Dendritic cell treated with granulocyte-macrophage colony-stimulating factor and Interleukin-4, amounts not matched to agents 40 ng/mL and 50 ng/mL, for 4 days (primary cell): ENCODE data around the gene SEM1.
"Not testable (repeated sequence)": the region's sequence is repeated elsewhere in the genome, so short reads cannot be mapped to it uniquely, and the experiment has no call there.

Experiments
- H3K27ac Mint-ChIP-seq: one replicate; pipeline ENCODE4 v1.8.0; 2022; ENCODE audit warnings: mild to moderate bottlenecking, mixed read lengths
- H3K27me3 Mint-ChIP-seq: one replicate; pipeline ENCODE4 v1.8.0; 2022; ENCODE audit warnings: mild to moderate bottlenecking, mixed read lengths
- H3K36me3 Mint-ChIP-seq: one replicate; pipeline ENCODE4 v1.8.0; 2022; ENCODE audit warnings: low read depth, mixed read lengths
- H3K4me1 Mint-ChIP-seq: one replicate; pipeline ENCODE4 v1.8.0; 2022; ENCODE audit warnings: low read depth, mixed read lengths
- H3K4me3 Mint-ChIP-seq: one replicate; pipeline ENCODE4 v1.8.0; 2022; ENCODE audit warnings: mild to moderate bottlenecking, moderate library complexity, mixed read lengths
- H3K9me3 Mint-ChIP-seq: one replicate; pipeline ENCODE4 v1.8.0; 2022; ENCODE audit warnings: mixed read lengths
- intact Hi-C: fragments of 100-400 bp; cut with micrococcal nuclease; formaldehyde crosslinking; loops from one replicate; pipeline ENCODE4 v1.15.0; 2022

The SEM1 gene

GRCh38 chr7:96709381-96710228 is at the start of gene SEM1:
Gene SEM1, minus strand, starts transcription at chr7:96709846. Its CDS starts 83 bp downstream, at chr7:96709763.
- intact Hi-C loops, result loop anchor here (10.0 kb wide), 1 partner anchor 395 kb away; no protein-coding TSS in a partner anchor

GRCh38 chr7:96757880-96758279 is 48.2 kb upstream of the SEM1 start:
- H3K9me3 Mint-ChIP-seq, result peaks cover 22% of the 10 kb centered on the region
- H3K36me3 Mint-ChIP-seq, H3K27ac Mint-ChIP-seq, H3K27me3 Mint-ChIP-seq, H3K4me3 Mint-ChIP-seq, intact Hi-C loops, H3K4me1 Mint-ChIP-seq: not testable (repeated sequence)

More at GRCh38 chr7:96709381-96710228, at the start of gene SEM1:
- Mint-ChIP-seq H3K4me3 (peak within 1 kb of the TSS; percentile 99), H3K27ac (peak within 1 kb of the TSS; percentile 95), H3K27me3 (peaks cover 16% of the 10 kb centered on the region), H3K36me3 (peaks cover 34% of the 10 kb centered on the region), H3K4me1 (peaks cover 6% of the 10 kb centered on the region), H3K9me3 (peaks cover 29% of the 10 kb centered on the region)

- H3K27ac Mint-ChIP-seq, result no peak overlapping the region
Observed at GRCh38 chr7:96747418-96747940, 37.8 kb upstream of the SEM1 start.

GRCh38 chr7:96740130-96740529 is 30.5 kb upstream of the SEM1 start:
- H3K9me3 Mint-ChIP-seq, result no peaks in the 10 kb centered on the region
- no peaks in the 10 kb centered on the region for H3K36me3 Mint-ChIP-seq
- H3K27ac Mint-ChIP-seq, result no peak overlapping the region
- intact Hi-C loops, result no loop called here
- H3K4me1 Mint-ChIP-seq, result no peaks in the 10 kb centered on the region
- H3K4me3 Mint-ChIP-seq, result no peak overlapping the region
- H3K27me3 Mint-ChIP-seq, result peaks cover 5% of the 10 kb centered on the region

More at GRCh38 chr7:96747418-96747940, 37.8 kb upstream of the SEM1 start:
- no peak overlapping the region for H3K4me3 Mint-ChIP-seq
- peaks cover 1% of the 10 kb centered on the region for H3K27me3 Mint-ChIP-seq
- H3K36me3 Mint-ChIP-seq, result no peaks in the 10 kb centered on the region
- H3K4me1 Mint-ChIP-seq, result no peaks in the 10 kb centered on the region
- intact Hi-C loops, result no loop called here
- H3K9me3 Mint-ChIP-seq, result peaks cover 9% of the 10 kb centered on the region

GRCh38 chr7:96739609-96740008 is 30.0 kb upstream of the SEM1 start:
- Mint-ChIP-seq H3K27ac (no peak overlapping the region), H3K9me3 (no peaks in the 10 kb centered on the region), H3K4me1 (no peaks in the 10 kb centered on the region), H3K4me3 (no peak overlapping the region), H3K36me3 (no peaks in the 10 kb centered on the region), H3K27me3 (peaks cover 5% of the 10 kb centered on the region)
- intact Hi-C loops, result no loop called here

GRCh38 chr7:96739167-96739566 is 29.5 kb upstream of the SEM1 start:
- H3K36me3 Mint-ChIP-seq, result no peaks in the 10 kb centered on the region
- intact Hi-C loops, result no loop called here
- peaks cover 5% of the 10 kb centered on the region for H3K27me3 Mint-ChIP-seq
- H3K9me3 Mint-ChIP-seq, result no peaks in the 10 kb centered on the region
- no peak overlapping the region for H3K4me3 Mint-ChIP-seq
- H3K27ac Mint-ChIP-seq, result no peak overlapping the region
- H3K4me1 Mint-ChIP-seq, result no peaks in the 10 kb centered on the region

GRCh38 chr7:96738705-96739104 is 29.1 kb upstream of the SEM1 start:
- Mint-ChIP-seq H3K27ac (no peak overlapping the region), H3K36me3 (no peaks in the 10 kb centered on the region), H3K4me3 (no peak overlapping the region), H3K27me3 (peaks cover 5% of the 10 kb centered on the region), H3K9me3 (no peaks in the 10 kb centered on the region), H3K4me1 (no peaks in the 10 kb centered on the region)
- intact Hi-C loops, result no loop called here

GRCh38 chr7:96737545-96738050 is 28.0 kb upstream of the SEM1 start:
- intact Hi-C loops, result no loop called here
- Mint-ChIP-seq H3K27me3 (peaks cover 5% of the 10 kb centered on the region), H3K4me1 (no peaks in the 10 kb centered on the region), H3K36me3 (no peaks in the 10 kb centered on the region), H3K9me3 (no peaks in the 10 kb centered on the region), H3K4me3 (no peak overlapping the region), H3K27ac (no peak overlapping the region)

- Mint-ChIP-seq H3K4me1 (no peaks in the 10 kb centered on the region), H3K9me3 (no peaks in the 10 kb centered on the region), H3K36me3 (no peaks in the 10 kb centered on the region), H3K27me3 (peaks cover 1% of the 10 kb centered on the region), H3K4me3 (no peak overlapping the region), H3K27ac (no peak overlapping the region)
- intact Hi-C loops, result no loop called here
Observed at GRCh38 chr7:96734343-96734742, 24.7 kb upstream of the SEM1 start.

- Mint-ChIP-seq H3K27me3 (peaks cover 1% of the 10 kb centered on the region), H3K9me3 (no peaks in the 10 kb centered on the region), H3K4me1 (no peaks in the 10 kb centered on the region), H3K27ac (no peak overlapping the region), H3K4me3 (no peak overlapping the region), H3K36me3 (no peaks in the 10 kb centered on the region)
- intact Hi-C loops, result no loop called here
Observed at GRCh38 chr7:96729820-96730219, 20.2 kb upstream of the SEM1 start.

- intact Hi-C loops, result no loop called here
- Mint-ChIP-seq H3K4me1 (peaks cover 1% of the 10 kb centered on the region), H3K27ac (no peak overlapping the region), H3K27me3 (peaks cover under 1% of the 10 kb centered on the region), H3K36me3 (no peaks in the 10 kb centered on the region), H3K9me3 (no peaks in the 10 kb centered on the region), H3K4me3 (no peak overlapping the region)
Observed at GRCh38 chr7:96728139-96728538, 18.5 kb upstream of the SEM1 start.

- H3K4me1 Mint-ChIP-seq, result peaks cover 5% of the 10 kb centered on the region
- peaks cover 2% of the 10 kb centered on the region for H3K27me3 Mint-ChIP-seq
- no peaks in the 10 kb centered on the region for H3K9me3 Mint-ChIP-seq
- H3K4me3 Mint-ChIP-seq, result no peak overlapping the region
- intact Hi-C loops, result no loop called here
- H3K36me3 Mint-ChIP-seq, result no peaks in the 10 kb centered on the region
- no peak overlapping the region for H3K27ac Mint-ChIP-seq
Observed at GRCh38 chr7:96727534-96728088, 18.0 kb upstream of the SEM1 start.

- Mint-ChIP-seq H3K4me1 (peaks cover 5% of the 10 kb centered on the region), H3K4me3 (no peak overlapping the region), H3K27me3 (peaks cover 10% of the 10 kb centered on the region), H3K36me3 (no peaks in the 10 kb centered on the region), H3K27ac (no peak overlapping the region), H3K9me3 (no peaks in the 10 kb centered on the region)
- intact Hi-C loops, result no loop called here
Observed at GRCh38 chr7:96723622-96724021, 14.0 kb upstream of the SEM1 start.

- H3K4me1 Mint-ChIP-seq, H3K9me3 Mint-ChIP-seq, H3K36me3 Mint-ChIP-seq, intact Hi-C loops, H3K4me3 Mint-ChIP-seq, H3K27me3 Mint-ChIP-seq, H3K27ac Mint-ChIP-seq: not testable (repeated sequence)
Observed at GRCh38 chr7:96722928-96723327, 13.3 kb upstream of the SEM1 start.
